ENCODE data around the gene BID. TPM values are rescaled to one million over a fixed set of nuclear protein-coding genes. Genes with fewer than 3 reads are reported as not detected.

Gene BID
- total RNA-seq, 1 experiment from 2014 or later = 23.2 TPM

GRCh38 chr22:17788528-17789378 is 14.5 kb upstream of the BID start:
- H3K27me3 ChIP-seq (ENCODE audit: insufficient read depth, low read length) = no peaks in the 10 kb centered on the region

More at GRCh38 chr22:17788528-17789378, 14.5 kb upstream of the BID start:
- no peak overlapping the region for H3K27ac ChIP-seq (ENCODE audit: insufficient read length, low read depth, low read length)
- H3K9me3 ChIP-seq (ENCODE audit: control insufficient read depth, low read depth, low read length) = no peaks in the 10 kb centered on the region
- no peak overlapping the region for H3K23ac ChIP-seq (ENCODE audit: insufficient read length, low read depth, low read length)
- H4K91ac ChIP-seq (ENCODE audit: insufficient read length, low read depth, low read length) = no peak overlapping the region
- no peaks in the 10 kb centered on the region for H3K9me3 Mint-ChIP-seq
- H4K5ac ChIP-seq (ENCODE audit: insufficient read length, low read depth, low read length) = no peak overlapping the region
- H3K27me3 Mint-ChIP-seq (ENCODE audit: low read depth) = no peaks in the 10 kb centered on the region
- H3K27ac Mint-ChIP-seq = peak overlapping the region in 1 of 3 experiments; percentile 27; a peak in 1 of 7 replicates
- no peaks in the 10 kb centered on the region for H3K79me1 ChIP-seq (ENCODE audit: insufficient read depth, low read depth, low read length, poor library complexity, severe bottlenecking)
- no peak overlapping the region for H4K8ac ChIP-seq (replicated peaks; ENCODE audit: insufficient read length, low read depth, low read length)
- peaks cover 11 to 14% of the 10 kb centered on the region in 2 experiments for H3K4me1 Mint-ChIP-seq
- no peak overlapping the region for H2BK5ac ChIP-seq (ENCODE audit: insufficient read length, low read length)
- H3K4me2 ChIP-seq (ENCODE audit: insufficient read depth, insufficient read length, low read length) = no peak overlapping the region
- H2BK15ac ChIP-seq (ENCODE audit: low read depth, low read length) = no peak overlapping the region
- H3K14ac ChIP-seq (ENCODE audit: insufficient read depth, low read length) = no peak overlapping the region
- H3K18ac ChIP-seq (ENCODE audit: insufficient read length, low read depth, low read length) = no peak overlapping the region
- H3K56ac ChIP-seq (ENCODE audit: insufficient read length, low read depth, low read length) = no peak overlapping the region
- no peaks in the 10 kb centered on the region for H3K23me2 ChIP-seq (ENCODE audit: insufficient read length, low read depth, low read length, poor library complexity, severe bottlenecking)
- no peaks in the 10 kb centered on the region for H4K20me1 ChIP-seq (ENCODE audit: control insufficient read depth, insufficient read depth, insufficient read length)
- H2AFZ ChIP-seq (ENCODE audit: low read length) = no peak overlapping the region
- no peak overlapping the region for H3T11ph ChIP-seq (ENCODE audit: low read length)
- DNase-seq = peak; percentile 58
- no peak overlapping the region for H2BK12ac ChIP-seq (ENCODE audit: insufficient read length, low read depth, low read length)
- peaks cover 0 to 4% (median 0%) of the 10 kb centered on the region in 3 experiments; a peak in 5 of 7 replicates for H3K36me3 Mint-ChIP-seq (ENCODE audit: insufficient read depth in 1 of 3, low read depth in 3 of 3)
- no peak overlapping the region for H3K4me3 Mint-ChIP-seq
- TF ChIP-seq CTCF (conservative IDR thresholded peaks at IDR 0.05) = peak; percentile 49
- no peak overlapping the region for H2BK20ac ChIP-seq (ENCODE audit: low read depth, low read length, poor library complexity, severe bottlenecking)
- no peaks in the 10 kb centered on the region for H3K4me1 ChIP-seq (ENCODE audit: insufficient read depth, low read length)
- H3K79me2 ChIP-seq (ENCODE audit: insufficient read depth, low read length) = no peaks in the 10 kb centered on the region
- no CpG with 5 or more reads among the region's 32 CpGs for WGBS (ENCODE audit: extremely low coverage, insufficient read length, low lambda C conversion rate)
- no peak overlapping the region for H2AK5ac ChIP-seq (ENCODE audit: insufficient read length, low read length)
- H2BK120ac ChIP-seq (ENCODE audit: low read depth, low read length, poor library complexity, severe bottlenecking) = no peak overlapping the region
- H3K4ac ChIP-seq (ENCODE audit: low read depth, low read length) = no peak overlapping the region
- no peak overlapping the region for H3K9ac ChIP-seq (ENCODE audit: extremely low read depth, insufficient read length, low read length)

All from H9 (cell line).